Right lobe of liver (tissue), 6 donors: Measurements from ENCODE around the gene TPPP3. TPM values are rescaled to one million over a fixed set of nuclear protein-coding genes. Genes with fewer than 3 reads are reported as not detected.

ENCODE experiments used
- ATAC-seq, 4 donors: fragments of 200-7000 bp; cut with Tn5 transposase; one replicate each; pipeline ENCODE4 v1.9.1; 2020; ENCODE audit warnings: mild to moderate bottlenecking in 4 of 4, moderate library complexity in 4 of 4
- DNase-seq, 3 donors: peaks; one replicate each; pipeline ENCODE4 v3.0.0-alpha.2; 2020
- H3K27ac ChIP-seq, 3 donors: fragments of 200-600 bp; one replicate each; pipeline ENCODE4 v1.8.0; 2022
- H3K27me3 ChIP-seq, 2 donors: fragments of 200-600 bp; one replicate each; pipeline ENCODE4 v1.8.0; 2022
- H3K36me3 ChIP-seq, 4 donors: fragments of 200-600 bp; sonication (generic) in 1 of 4; one replicate each; pipeline versions ENCODE4 v1.5.1 to v1.8.0; 2017 to 2022; ENCODE audit warnings: control low read depth in 1 of 4
- H3K4me1 ChIP-seq, 4 donors: fragments of 200-600 bp; sonication (generic) in 1 of 4; one replicate each; pipeline versions ENCODE4 v1.5.1 to v1.8.0; 2017 to 2022; ENCODE audit warnings: control low read depth in 1 of 4
- H3K4me3 ChIP-seq, 3 donors: fragments of 200-600 bp; one replicate each; pipeline ENCODE4 v1.8.0; 2022
- H3K9me3 ChIP-seq, 4 donors: fragments of 200-600 bp; sonication (generic) in 1 of 4; one replicate each; pipeline versions ENCODE4 v1.5.1 to v1.8.0; 2017 to 2022; ENCODE audit warnings: control low read depth in 1 of 4
- POLR2A ChIP-seq: fragments of 450-650 bp; IDR thresholded peaks from one replicate; pipeline ENCODE4 v1.6.1; 2017; ENCODE audit warnings: antibody characterized with exemption, mild to moderate bottlenecking
- WGBS: methylation state at CpG from one replicate; pipeline ENCODE4 v1.1.6; 2018; ENCODE audit warnings: low coverage, low lambda C conversion rate; ENCODE audit not compliant: insufficient coverage; ENCODE audit errors: missing lambda C conversion rate; 5-methylcytosine and 5-hydroxymethylcytosine counted together
- intact Hi-C, 2 donors: fragments of 100-400 bp; cut with DNase I; formaldehyde crosslinking; loops; one replicate each; pipeline versions ENCODE4 v1.11.2 to v1.14.1; 2022
- total RNA-seq, 6 experiments: library from RNA; depleted of rRNA in 2 of 6; stranded (reverse); fragments of >200 nt in 2 of 6; fragmentation: NEBNext Ultra II Directional in 3 of 6; extraction: Animal tissue kit (Norgen Biotek cat#: 25700) in 3 of 6; gene quantifications; one replicate each; pipeline versions ENCODE4 v1.1.0 to v1.2.4, GENCODE V29; 2016 to 2023
- TF ChIP-seq, protein P1 (sequence below), 4 donors: fragments of 200-600 bp in 3 of 4; fragments of 450-650 bp in 1 of 4; IDR thresholded peaks; one replicate each; pipeline versions ENCODE4 v1.5.1 to v1.8.0; 2016 to 2022; ENCODE audit warnings: antibody characterized with exemption in 4 of 4, mild to moderate bottlenecking in 2 of 4
- donor health status: DM: no; HTN: yes; CAD: no.
- donor health status: DM: no; HTN: no; CAD: no.
- donor health status: DM: no; HTN: no; CAD: no.
- donor health status: DM: no; HTN: yes; CAD: no.
- donor health status: DM: no; HTN: yes; CAD: no.

The TPPP3 gene
- total RNA-seq, 6 experiments from 2014 or later, result 0.24 to 0.65 (median 0.37) TPM; not detected in 1

DNA sequence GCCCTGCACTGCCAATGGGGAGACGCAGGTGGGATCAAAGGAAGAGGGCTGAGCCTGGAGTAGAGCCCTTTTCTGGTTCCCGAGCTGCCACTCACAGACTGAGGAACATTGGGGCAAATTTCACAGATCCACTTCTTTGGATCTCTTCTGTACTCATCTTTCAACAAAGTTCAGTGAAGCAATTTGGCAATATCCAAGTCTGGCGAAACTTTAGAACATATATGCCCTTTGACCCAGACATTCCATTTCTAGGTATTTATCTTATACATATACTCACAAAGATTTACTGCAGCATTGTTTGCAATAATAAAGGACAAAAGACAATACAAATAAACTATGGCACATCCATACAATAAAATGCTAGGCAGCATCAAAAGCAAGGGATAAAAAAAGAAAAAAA lies 18.0 kb upstream of the TPPP3 start:
- Histone ChIP-seq H3K4me1 (peaks cover 0 to 8% (median 2%) of the 10 kb centered on the region in 4 donors), H3K27ac (no peak overlapping the region), H3K27me3 (no peaks in the 10 kb centered on the region), H3K9me3 (no peaks in the 10 kb centered on the region), H3K4me3 (no peak overlapping the region), H3K36me3 (no peaks in the 10 kb centered on the region)
- TF ChIP-seq POLR2A, result no peak
- TF ChIP-seq, protein P1, sequence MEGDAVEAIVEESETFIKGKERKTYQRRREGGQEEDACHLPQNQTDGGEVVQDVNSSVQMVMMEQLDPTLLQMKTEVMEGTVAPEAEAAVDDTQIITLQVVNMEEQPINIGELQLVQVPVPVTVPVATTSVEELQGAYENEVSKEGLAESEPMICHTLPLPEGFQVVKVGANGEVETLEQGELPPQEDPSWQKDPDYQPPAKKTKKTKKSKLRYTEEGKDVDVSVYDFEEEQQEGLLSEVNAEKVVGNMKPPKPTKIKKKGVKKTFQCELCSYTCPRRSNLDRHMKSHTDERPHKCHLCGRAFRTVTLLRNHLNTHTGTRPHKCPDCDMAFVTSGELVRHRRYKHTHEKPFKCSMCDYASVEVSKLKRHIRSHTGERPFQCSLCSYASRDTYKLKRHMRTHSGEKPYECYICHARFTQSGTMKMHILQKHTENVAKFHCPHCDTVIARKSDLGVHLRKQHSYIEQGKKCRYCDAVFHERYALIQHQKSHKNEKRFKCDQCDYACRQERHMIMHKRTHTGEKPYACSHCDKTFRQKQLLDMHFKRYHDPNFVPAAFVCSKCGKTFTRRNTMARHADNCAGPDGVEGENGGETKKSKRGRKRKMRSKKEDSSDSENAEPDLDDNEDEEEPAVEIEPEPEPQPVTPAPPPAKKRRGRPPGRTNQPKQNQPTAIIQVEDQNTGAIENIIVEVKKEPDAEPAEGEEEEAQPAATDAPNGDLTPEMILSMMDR (IDR thresholded peaks at IDR 0.05), result no peak
- ATAC-seq (no peak), DNase-seq (no peak)
- WGBS, result 82% methylated on average over 2 of the region's 3 CpGs
- intact Hi-C loops, result no loop called here

DNA sequence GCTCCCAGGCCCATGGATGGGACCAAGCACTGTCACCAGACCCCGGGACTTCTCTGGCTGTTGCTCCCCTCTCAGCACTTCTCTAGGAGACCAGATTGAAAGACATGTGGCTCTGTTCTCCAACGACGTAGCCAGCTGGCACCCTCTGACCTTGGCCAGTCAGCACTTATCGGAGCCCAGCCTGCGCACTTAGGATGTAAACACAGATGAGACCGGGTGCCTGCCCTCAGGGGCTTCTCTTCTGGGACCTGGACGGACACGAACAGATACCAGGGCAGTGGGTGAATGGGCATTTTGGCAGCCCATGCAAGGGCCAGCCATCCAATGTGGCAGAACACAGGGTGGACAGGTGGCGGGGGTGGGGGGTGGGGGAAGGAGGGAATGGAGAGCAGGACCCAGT lies 16.3 kb upstream of the TPPP3 start:
- Histone ChIP-seq H3K36me3 (no peaks in the 10 kb centered on the region), H3K27me3 (no peaks in the 10 kb centered on the region), H3K27ac (no peak overlapping the region), H3K4me3 (no peak overlapping the region), H3K9me3 (no peaks in the 10 kb centered on the region), H3K4me1 (no peaks in the 10 kb centered on the region)
- WGBS, result 85% methylated on average over 5 of the region's 9 CpGs
- intact Hi-C loops, result no loop called here
- DNase-seq (no peak), ATAC-seq (no peak)
- TF ChIP-seq, protein P1 (IDR thresholded peaks at IDR 0.05), result no peak
- no peak for TF ChIP-seq POLR2A

DNA sequence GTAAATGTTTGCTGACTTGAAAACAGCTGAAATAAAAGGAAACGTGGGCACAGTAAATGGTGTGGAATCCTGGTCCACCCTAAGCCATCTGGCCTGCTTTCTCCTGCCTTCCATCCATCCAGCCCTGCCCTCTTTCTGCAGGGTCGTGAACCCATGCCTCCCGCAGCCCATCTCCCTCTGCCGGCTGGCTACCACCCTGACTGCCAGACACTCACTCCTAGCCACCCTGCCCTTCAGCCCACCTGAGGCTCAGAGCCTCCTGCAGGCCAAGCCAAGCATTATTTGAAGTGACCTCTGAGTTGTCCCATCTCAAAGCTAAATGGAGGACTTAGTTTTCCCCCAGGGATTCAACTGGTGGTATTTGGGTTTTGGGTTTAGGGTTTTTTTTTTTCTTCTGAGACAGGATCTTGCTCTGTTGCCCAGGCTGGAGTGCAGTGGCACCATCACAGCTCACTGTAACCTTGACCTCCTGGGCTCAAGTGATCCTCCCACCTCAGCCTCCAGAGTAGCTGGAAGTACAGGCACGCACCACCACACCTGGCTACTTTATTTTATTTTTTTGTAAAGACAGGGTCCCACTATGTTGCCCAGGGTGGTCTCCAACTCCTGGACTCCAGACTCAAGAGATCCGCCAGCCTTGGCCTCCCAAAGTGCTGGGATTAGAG lies 14.6 kb upstream of the TPPP3 start:
- DNase-seq, result no peak
- Histone ChIP-seq H3K9me3 (no peaks in the 10 kb centered on the region), H3K4me3 (no peak overlapping the region), H3K4me1 (no peaks in the 10 kb centered on the region), H3K36me3 (no peaks in the 10 kb centered on the region), H3K27ac (no peak overlapping the region), H3K27me3 (no peaks in the 10 kb centered on the region)
- TF ChIP-seq POLR2A, result no peak
- TF ChIP-seq, protein P1 (IDR thresholded peaks at IDR 0.05), result no peak
- no peak for ATAC-seq
- intact Hi-C loops, result no loop called here
- 82% methylated on average over 4 of the region's 6 CpGs for WGBS

DNA sequence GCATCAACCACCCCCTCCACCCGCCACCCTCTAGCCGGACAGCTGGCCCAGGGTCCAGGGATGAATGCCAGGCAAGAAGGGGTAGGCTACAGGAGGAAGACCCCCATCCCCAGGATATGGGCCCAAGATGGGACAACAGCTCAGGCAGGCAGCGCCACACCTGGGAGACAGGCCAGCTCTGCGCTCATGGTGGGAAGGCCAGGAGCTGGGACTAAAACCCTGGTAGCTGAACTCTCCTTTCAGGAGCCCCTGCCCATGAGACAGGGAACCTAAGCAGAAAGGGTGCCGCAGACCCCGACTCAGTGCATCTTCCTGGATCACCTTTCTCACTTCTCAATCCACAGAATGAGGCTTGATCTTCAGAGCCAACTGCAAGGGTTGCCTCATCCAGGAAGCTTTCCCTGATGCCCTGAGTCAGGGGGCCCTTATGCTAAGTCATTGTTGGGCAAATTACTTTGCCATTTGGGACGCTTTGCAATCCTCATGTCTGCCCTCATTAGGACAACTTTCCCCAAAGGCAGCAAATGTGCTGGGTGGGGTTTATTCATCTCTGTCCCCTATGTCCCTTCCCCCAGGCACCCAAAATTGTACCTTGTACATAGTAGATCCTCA lies 14.0 kb upstream of the TPPP3 start:
- Histone ChIP-seq H3K4me3 (no peak overlapping the region), H3K4me1 (no peaks in the 10 kb centered on the region), H3K36me3 (no peaks in the 10 kb centered on the region), H3K27ac (no peak overlapping the region), H3K9me3 (no peaks in the 10 kb centered on the region), H3K27me3 (no peaks in the 10 kb centered on the region)
- no peak for ATAC-seq
- no peak for DNase-seq
- TF ChIP-seq, protein P1 (IDR thresholded peaks at IDR 0.05), result no peak
- no peak for TF ChIP-seq POLR2A
- 90% methylated on average over 2 of the region's 7 CpGs for whole genome bisulfite sequencing
- intact Hi-C loops, result no loop called here
